GM13976 (cell line): ENCODE data around the gene ELOVL1.

Experiments
- DNase-seq: peaks from one replicate; pipeline ENCODE4 v3.0.0; 2012; ENCODE audit warnings: low spot score
- CTCF ChIP-seq: IDR thresholded peaks from 2 replicates; pipeline ENCODE4 v1.5.1; 2012; ENCODE audit warnings: borderline replicate concordance, mild to moderate bottlenecking; ENCODE audit not compliant: insufficient read depth; ENCODE audit errors: extremely low read depth, missing control alignments, control extremely low read depth
- in situ Hi-C: fragments of 300-500 bp; cut with MboI; formaldehyde crosslinking; loops from one replicate; pipeline ENCODE4 v1.12.0; 2022; ENCODE audit warnings: low sequenced_read_pairs, mixed read lengths, inconsistent platforms; ENCODE audit not compliant: unreplicated experiment

Gene ELOVL1

GRCh38 chr1:43358121-43358745 is 9.6 kb downstream of the ELOVL1 start:
- TF ChIP-seq CTCF: peak; percentile 12
- peak; percentile 73 for DNase-seq
- in situ Hi-C loops: loop anchor here (25.0 kb wide), 1 partner anchor 121 kb away; no protein-coding TSS in a partner anchor

GRCh38 chr1:43357251-43357650 is 10.6 kb downstream of the ELOVL1 start:
- in situ Hi-C loops: loop anchor here (25.0 kb wide), 1 partner anchor 120 kb away; no protein-coding TSS in a partner anchor

GRCh38 chr1:43354936-43355335 is 12.9 kb downstream of the ELOVL1 start:
- in situ Hi-C loops: loop anchor here (25.0 kb wide), 1 partner anchor 118 kb away; no protein-coding TSS in a partner anchor
- TF ChIP-seq CTCF: no peak
- no peak for DNase-seq

More at GRCh38 chr1:43357251-43357650, 10.6 kb downstream of the ELOVL1 start:
- no peak for DNase-seq
- TF ChIP-seq CTCF: no peak

GRCh38 chr1:43354471-43354870 is 13.3 kb downstream of the ELOVL1 start:
- DNase-seq: no peak
- TF ChIP-seq CTCF: no peak
- in situ Hi-C loops: loop anchor here (25.0 kb wide), 1 partner anchor 117 kb away; no protein-coding TSS in a partner anchor

GRCh38 chr1:43352881-43353280 is 14.9 kb downstream of the ELOVL1 start:
- DNase-seq: no peak
- TF ChIP-seq CTCF: no peak
- in situ Hi-C loops: loop anchor here (25.0 kb wide), 1 partner anchor 116 kb away; no protein-coding TSS in a partner anchor

GRCh38 chr1:43352351-43352705 is 15.5 kb downstream of the ELOVL1 start:
- in situ Hi-C loops: loop anchor here (25.0 kb wide), 1 partner anchor 115 kb away; no protein-coding TSS in a partner anchor
- DNase-seq: no peak
- no peak for TF ChIP-seq CTCF
